CD4-positive, alpha-beta T cell (primary cell): ENCODE data around the gene PTCHD4. TPM values are rescaled to one million over a fixed set of nuclear protein-coding genes. Genes with fewer than 3 reads are reported as not detected.

Experiments
- ATAC-seq: fragments of 200-7000 bp; cut with Tn5 transposase; one replicate; pipeline ENCODE4 v1.10.0; 2022; ENCODE audit warnings: mild to moderate bottlenecking; ENCODE audit not compliant: poor library complexity
- CTCF ChIA-PET: fragments of 350-600 bp; sonication (Branson Sonifier 250); formaldehyde crosslinking; loops from one replicate; lab custom pipeline; 2021; ENCODE audit warnings: antibody characterized with exemption, inconsistent platforms; lab: Charles Lee
- POLR2A ChIA-PET: fragments of 350-600 bp; sonication (Branson Sonifier 250); formaldehyde crosslinking; loops from one replicate; lab custom pipeline; 2021; ENCODE audit warnings: antibody characterized with exemption, inconsistent platforms; lab: Charles Lee
- DNase-seq, 14 experiments: peaks; one replicate each; pipeline ENCODE4 v3.0.0-alpha.2; 2013 to 2020; ENCODE audit warnings: mixed read lengths in 2 of 14
- H3K27ac ChIP-seq, 2 donors: one replicate each; pipeline versions ENCODE4 v1.5.1 to v1.7.0; 2013; ENCODE audit warnings: low read length in 2 of 2, low read depth in 1 of 2, mild to moderate bottlenecking in 1 of 2
- H3K27me3 ChIP-seq, 2 experiments: 1 replicate in 1 of 2; 2 replicates in 1 of 2; pipeline versions ENCODE4 v1.6.1 to v1.7.0; 2013; ENCODE audit warnings: low read length in 2 of 2, control low read depth in 1 of 2, mild to moderate bottlenecking in 1 of 2, moderate library complexity in 1 of 2; ENCODE audit not compliant: insufficient read depth in 2 of 2, control insufficient read depth in 1 of 2
- H3K36me3 ChIP-seq: one replicate; pipeline ENCODE4 v1.6.1; 2013; ENCODE audit warnings: low read length, control low read depth; ENCODE audit not compliant: insufficient read depth
- H3K4me1 ChIP-seq: one replicate; pipeline ENCODE4 v1.6.1; 2013; ENCODE audit warnings: low read length, control low read depth; ENCODE audit not compliant: insufficient read depth
- H3K4me3 ChIP-seq: one replicate; pipeline ENCODE4 v1.5.1; 2013; ENCODE audit warnings: mild to moderate bottlenecking, low read length, moderate library complexity
- H3K9me3 ChIP-seq, 2 experiments: 1 replicate in 1 of 2; 2 replicates in 1 of 2; pipeline versions ENCODE4 v1.6.1 to v1.7.0; 2013; ENCODE audit warnings: low read length in 2 of 2, mild to moderate bottlenecking in 2 of 2, control low read depth in 1 of 2, moderate library complexity in 1 of 2; ENCODE audit not compliant: control insufficient read depth in 1 of 2, insufficient read depth in 1 of 2
- H3K27ac Mint-ChIP-seq: one replicate; pipeline ENCODE4 v1.8.0; 2020; ENCODE audit warnings: mixed read lengths
- H3K27me3 Mint-ChIP-seq: one replicate; pipeline ENCODE4 v1.8.0; 2021; ENCODE audit warnings: mixed read lengths
- H3K36me3 Mint-ChIP-seq: one replicate; pipeline ENCODE4 v1.8.0; 2021; ENCODE audit warnings: low read depth, mixed read lengths
- H3K4me1 Mint-ChIP-seq: one replicate; pipeline ENCODE4 v1.8.0; 2021; ENCODE audit warnings: low read depth, mixed read lengths
- H3K4me3 Mint-ChIP-seq: one replicate; pipeline ENCODE4 v1.8.0; 2020; ENCODE audit warnings: mild to moderate bottlenecking, mixed read lengths
- H3K9me3 Mint-ChIP-seq: one replicate; pipeline ENCODE4 v1.8.0; 2020; ENCODE audit warnings: mixed read lengths
- CTCF ChIP-seq: fragments of 200-600 bp; IDR thresholded peaks from one replicate; pipeline ENCODE4 v1.8.0; 2022; ENCODE audit warnings: antibody characterized with exemption, mild to moderate bottlenecking
- intact Hi-C, 2 experiments: fragments of 100-400 bp; cut with DNase I in 1 of 2; cut with micrococcal nuclease in 1 of 2; formaldehyde crosslinking; loops; one replicate each; pipeline versions ENCODE4 v1.15.1 to v1.9.0; 2023 to 2025; cut with DNase I, micrococcal nuclease
- total RNA-seq, 174 experiments: library from RNA in 2 of 174; stranded (reverse) in 2 of 174; gene quantifications; one replicate each; pipeline ENCODE4 v1.2.3 and lab custom pipeline; 2021 to 2026

PTCHD4 gene
- total RNA-seq, 2 experiments from 2014 or later, result not detected

- no peaks in the 10 kb centered on the region for H3K4me1 ChIP-seq
- Mint-ChIP-seq H3K27me3 (no peaks in the 10 kb centered on the region), H3K4me3 (no peak overlapping the region), H3K27ac (no peak overlapping the region), H3K9me3 (no peaks in the 10 kb centered on the region), H3K4me1 (no peaks in the 10 kb centered on the region), H3K36me3 (no peaks in the 10 kb centered on the region)
- ChIA-PET POLR2A (no interaction called here), CTCF (no interaction called here)
- intact Hi-C loops, result no loop called here
- no peaks in the 10 kb centered on the region for H3K36me3 ChIP-seq
- TF ChIP-seq CTCF, result no peak
- no peak overlapping the region for H3K4me3 ChIP-seq
- H3K27ac ChIP-seq, result no peak overlapping the region
- no peaks in the 10 kb centered on the region for H3K9me3 ChIP-seq
- DNase-seq (no peak), ATAC-seq (no peak)
- H3K27me3 ChIP-seq, result no peaks in the 10 kb centered on the region
Observed at GRCh38 chr6:48084201-48084600, 26.8 kb downstream of the PTCHD4 start.

- Histone ChIP-seq H3K4me3 (no peak overlapping the region), H3K9me3 (no peaks in the 10 kb centered on the region), H3K27me3 (no peaks in the 10 kb centered on the region), H3K36me3 (no peaks in the 10 kb centered on the region), H3K4me1 (no peaks in the 10 kb centered on the region), H3K27ac (no peak overlapping the region)
- no peak for TF ChIP-seq CTCF
- no peaks in the 10 kb centered on the region for H3K27me3 Mint-ChIP-seq
- no peaks in the 10 kb centered on the region for H3K36me3 Mint-ChIP-seq
- ChIA-PET POLR2A (no interaction called here), CTCF (no interaction called here)
- ATAC-seq (no peak), DNase-seq (no peak)
- intact Hi-C loops, result no loop called here
- no peak overlapping the region for H3K27ac Mint-ChIP-seq
- no peaks in the 10 kb centered on the region for H3K9me3 Mint-ChIP-seq
- no peak overlapping the region for H3K4me3 Mint-ChIP-seq
- no peaks in the 10 kb centered on the region for H3K4me1 Mint-ChIP-seq
Observed at GRCh38 chr6:48080227-48081009, 30.6 kb downstream of the PTCHD4 start.

GRCh38 chr6:48078120-48078519 lies 32.9 kb downstream of the PTCHD4 start:
- H3K4me1 Mint-ChIP-seq, result no peaks in the 10 kb centered on the region
- peaks cover 7% of the 10 kb centered on the region for H3K27me3 Mint-ChIP-seq
- CTCF ChIA-PET, result no interaction called here
- ATAC-seq (no peak), DNase-seq (no peak)
- H3K4me3 ChIP-seq, result no peak overlapping the region
- H3K4me3 Mint-ChIP-seq, result no peak overlapping the region
- no peak overlapping the region for H3K27ac ChIP-seq
- H3K36me3 Mint-ChIP-seq, result no peaks in the 10 kb centered on the region
- POLR2A ChIA-PET, result no interaction called here
- H3K27ac Mint-ChIP-seq, result no peak overlapping the region
- no peaks in the 10 kb centered on the region for H3K9me3 ChIP-seq
- H3K27me3 ChIP-seq, result no peaks in the 10 kb centered on the region
- H3K36me3 ChIP-seq, result no peaks in the 10 kb centered on the region
- TF ChIP-seq CTCF, result no peak
- intact Hi-C loops, result no loop called here
- no peaks in the 10 kb centered on the region for H3K9me3 Mint-ChIP-seq
- H3K4me1 ChIP-seq, result no peaks in the 10 kb centered on the region
